IMR-90 (cell line): ENCODE data around the gene NR1I3. TPM values are rescaled to one million over a fixed set of nuclear protein-coding genes. Genes with fewer than 3 reads are reported as not detected.

Source experiments
- ATAC-seq: fragments of 200-7000 bp; cut with Tn5 transposase; 2 replicates; pipeline ENCODE4 v1.9.1; 2020; ENCODE audit warnings: low read depth, mild to moderate bottlenecking, moderate library complexity
- BruUV-seq: library from RNA; stranded (reverse); fragments of 400-500 nt; replicated peaks from 2 replicates; lab custom pipeline; 2021; lab: Mats Ljungman, UMichigan
- CTCF ChIA-PET: fragments of 300-600 bp; formaldehyde crosslinking; extraction: SDS; loops from one replicate; lab custom pipeline; 2021; ENCODE audit warnings: antibody characterized with exemption; lab: Yijun Ruan, JAX
- POLR2A ChIA-PET: fragments of 300-600 bp; sonication (Branson Sonifier 250); formaldehyde crosslinking; loops from one replicate; lab custom pipeline; 2022; ENCODE audit warnings: antibody characterized with exemption; ENCODE audit not compliant: unreplicated experiment; lab: Charles Lee
- DNase-seq: peaks from one replicate; pipeline ENCODE4 v3.0.0; 2013
- H2AFZ ChIP-seq: replicated peaks from 2 replicates; pipeline ENCODE3; 2013; ENCODE audit warnings: low read length, mild to moderate bottlenecking; ENCODE audit not compliant: poor library complexity
- H2AK5ac ChIP-seq: 2 replicates; pipeline ENCODE4 v1.6.1; 2013; ENCODE audit warnings: low read depth, low read length, inconsistent platforms
- H2AK9ac ChIP-seq: replicated peaks from 2 replicates; pipeline ENCODE3; 2013; ENCODE audit warnings: mild to moderate bottlenecking, low read depth, low read length, moderate library complexity; ENCODE audit not compliant: poor library complexity
- H2BK120ac ChIP-seq: 2 replicates; pipeline ENCODE4 v1.6.1; 2013; ENCODE audit warnings: low read depth, low read length, inconsistent platforms
- H2BK15ac ChIP-seq: 3 replicates; pipeline ENCODE4 v1.6.1; 2013; ENCODE audit warnings: low read depth, low read length, inconsistent platforms
- H2BK20ac ChIP-seq: 2 replicates; pipeline ENCODE4 v1.6.1; 2013; ENCODE audit warnings: low read depth, mild to moderate bottlenecking, inconsistent platforms, low read length, moderate library complexity
- H2BK5ac ChIP-seq: 2 replicates; pipeline ENCODE4 v1.6.1; 2013; ENCODE audit warnings: mild to moderate bottlenecking, low read depth, low read length, inconsistent platforms; ENCODE audit not compliant: poor library complexity, severe bottlenecking
- H3K14ac ChIP-seq: replicated peaks from 2 replicates; pipeline ENCODE4 v1.6.1; 2013; ENCODE audit warnings: low read depth, low read length, inconsistent platforms
- H3K18ac ChIP-seq: 2 replicates; pipeline ENCODE4 v1.6.1; 2013; ENCODE audit warnings: low read depth, low read length, control low read depth
- H3K23ac ChIP-seq: 2 replicates; pipeline ENCODE4 v1.6.1; 2013; ENCODE audit warnings: low read depth, low read length, inconsistent platforms
- H3K27ac ChIP-seq: 2 replicates; pipeline ENCODE4 v1.5.1; 2013; ENCODE audit warnings: mild to moderate bottlenecking, control low read depth, low read length; ENCODE audit not compliant: insufficient read depth
- H3K27me3 ChIP-seq: 2 replicates; pipeline ENCODE4 v1.6.1; 2013; ENCODE audit warnings: low read length; ENCODE audit not compliant: control insufficient read depth, insufficient read depth
- H3K36me3 ChIP-seq: 2 replicates; pipeline ENCODE4 v1.6.1; 2013; ENCODE audit warnings: low read length, mixed read lengths; ENCODE audit not compliant: control insufficient read depth, insufficient read depth
- H3K4ac ChIP-seq: 2 replicates; pipeline ENCODE4 v1.6.1; 2013; ENCODE audit warnings: low read depth, low read length, inconsistent platforms
- H3K4me1 ChIP-seq: 2 replicates; pipeline ENCODE4 v1.6.1; 2013; ENCODE audit warnings: low read length, mixed read lengths; ENCODE audit not compliant: control insufficient read depth, insufficient read depth
- H3K4me2 ChIP-seq: 2 replicates; pipeline ENCODE4 v1.6.1; 2013; ENCODE audit warnings: low read depth, mild to moderate bottlenecking, control low read depth, low read length, moderate library complexity
- H3K4me3 ChIP-seq: 2 replicates; pipeline ENCODE4 v1.5.1; 2013; ENCODE audit warnings: low read depth, mild to moderate bottlenecking, control low read depth, low read length, moderate library complexity; ENCODE audit not compliant: insufficient read depth
- H3K56ac ChIP-seq: 2 replicates; pipeline ENCODE4 v1.6.1; 2013; ENCODE audit warnings: low read length, inconsistent platforms; ENCODE audit not compliant: insufficient read depth; ENCODE audit errors: extremely low read depth
- H3K79me1 ChIP-seq, 2 experiments: 2 replicates each; pipeline ENCODE4 v1.6.1; 2013; ENCODE audit warnings: low read length in 2 of 2, inconsistent platforms in 1 of 2, low read depth in 1 of 2
- H3K9ac ChIP-seq: 2 replicates; pipeline ENCODE4 v1.6.1; 2013; ENCODE audit warnings: low read depth, low read length, control low read depth
- H3K9me1 ChIP-seq: 2 replicates; pipeline ENCODE4 v1.6.1; 2013; ENCODE audit warnings: low read length, inconsistent platforms; ENCODE audit not compliant: insufficient read depth
- H3K9me3 ChIP-seq: 2 replicates; pipeline ENCODE4 v1.6.1; 2013; ENCODE audit warnings: low read length; ENCODE audit not compliant: control insufficient read depth, insufficient read depth
- H4K20me1 ChIP-seq: 2 replicates; pipeline ENCODE4 v1.6.1; 2013; ENCODE audit warnings: low read length, inconsistent platforms; ENCODE audit not compliant: insufficient read depth
- H4K5ac ChIP-seq: 2 replicates; pipeline ENCODE4 v1.6.1; 2013; ENCODE audit warnings: mild to moderate bottlenecking, low read depth, low read length, control low read depth
- H4K8ac ChIP-seq, 2 experiments: 2 replicates each; pipeline ENCODE4 v1.6.1; 2013; ENCODE audit warnings: low read depth in 2 of 2, low read length in 2 of 2, control low read depth in 1 of 2, inconsistent platforms in 1 of 2
- H4K91ac ChIP-seq: 2 replicates; pipeline ENCODE4 v1.6.1; 2013; ENCODE audit warnings: low read depth, low read length, inconsistent platforms; ENCODE audit not compliant: insufficient read depth
- BHLHE40 ChIP-seq: fragments of 150-350 bp; IDR thresholded peaks from 2 replicates; pipeline ENCODE4 v1.6.1; 2016; ENCODE audit warnings: mild to moderate bottlenecking, low read depth, low read length
- CHD1 ChIP-seq: IDR thresholded peaks from 2 replicates; pipeline ENCODE4 v1.6.1; 2012; ENCODE audit warnings: low read depth, low read length, improper control_type of control experiment
- ELK1 ChIP-seq: fragments of 150-350 bp; IDR thresholded peaks from 2 replicates; pipeline ENCODE4 v1.6.1; 2016; ENCODE audit warnings: low read depth, mild to moderate bottlenecking, low read length, moderate library complexity, borderline replicate concordance
- MAFK ChIP-seq: IDR thresholded peaks from 2 replicates; pipeline ENCODE4 v1.6.1; 2012; ENCODE audit warnings: low read depth, low read length, improper control_type of control experiment
- MAZ ChIP-seq: IDR thresholded peaks from 2 replicates; pipeline ENCODE4 v1.6.1; 2012; ENCODE audit warnings: low read depth, mild to moderate bottlenecking, low read length, improper control_type of control experiment, moderate library complexity, borderline replicate concordance
- MXI1 ChIP-seq: IDR thresholded peaks from 2 replicates; pipeline ENCODE4 v1.6.1; 2012; ENCODE audit warnings: low read depth, mild to moderate bottlenecking, low read length, moderate library complexity, borderline replicate concordance
- NFE2L2 ChIP-seq: fragments of 150-350 bp; IDR thresholded peaks from 2 replicates; pipeline ENCODE4 v1.6.1; 2016; ENCODE audit warnings: low read depth, mild to moderate bottlenecking, low read length
- POLR2A ChIP-seq: IDR thresholded peaks from 2 replicates; pipeline ENCODE4 v1.6.1; 2012; ENCODE audit warnings: mild to moderate bottlenecking, low read depth, low read length
- RAD21 ChIP-seq: IDR thresholded peaks from 2 replicates; pipeline ENCODE4 v1.6.1; 2012; ENCODE audit warnings: low read length, improper control_type of control experiment
- RCOR1 ChIP-seq: IDR thresholded peaks from 2 replicates; pipeline ENCODE4 v1.6.1; 2012; ENCODE audit warnings: mild to moderate bottlenecking, low read length, improper control_type of control experiment; ENCODE audit not compliant: insufficient replicate concordance
- RFX5 ChIP-seq: IDR thresholded peaks from 2 replicates; pipeline ENCODE4 v1.8.0; 2012; ENCODE audit warnings: low read depth, mild to moderate bottlenecking, low read length, moderate library complexity
- SMC3 ChIP-seq: fragments of 150-350 bp; IDR thresholded peaks from 2 replicates; pipeline ENCODE4 v1.6.1; 2016; ENCODE audit warnings: low read depth, mild to moderate bottlenecking, antibody characterized with exemption, low read length, moderate library complexity
- USF2 ChIP-seq: fragments of 150-350 bp; IDR thresholded peaks from 2 replicates; pipeline ENCODE4 v1.6.1; 2017; ENCODE audit warnings: mild to moderate bottlenecking, antibody characterized with exemption, low read length, low read depth
- WGBS, 2 experiments: methylation state at CpG; one replicate each; pipeline versions ENCODE4 v1.1.5 to v1.1.7; 2013; ENCODE audit warnings: missing lambda C conversion rate in 2 of 2; ENCODE audit not compliant: insufficient read length in 1 of 2; ENCODE audit errors: extremely low coverage in 2 of 2; 5-methylcytosine and 5-hydroxymethylcytosine counted together
- dilution Hi-C: fragments of 300-500 bp; cut with HindIII; formaldehyde crosslinking; loops from one replicate; pipeline ENCODE4 v1.14.3; 2018; ENCODE audit warnings: low sequenced_read_pairs; ENCODE audit not compliant: unreplicated experiment
- in situ Hi-C: fragments of 300-500 bp; cut with MboI; formaldehyde crosslinking; loops from 3 replicates; pipeline ENCODE4 v1.14.3; 2019; ENCODE audit warnings: low sequenced_read_pairs, inconsistent platforms, mixed read lengths
- intact Hi-C: fragments of 100-400 bp; cut with micrococcal nuclease; formaldehyde crosslinking; loops from 2 replicates; pipeline ENCODE4 v1.10.0; 2022
- polyA plus RNA-seq, 3 experiments: library from polyadenylated mRNA; depleted of rRNA; stranded (reverse); fragments of >200 nt; gene quantifications; 2 replicates each; pipeline ENCODE4 v1.2.3, GENCODE V29; 2012; ENCODE audit warnings: low replicate concordance in 1 of 3
- total RNA-seq: library from RNA; depleted of rRNA; stranded (reverse); fragments of >200 nt; gene quantifications from 2 replicates; pipeline ENCODE4 v1.2.3, GENCODE V29; 2012

NR1I3 gene
- total and polyA plus RNA-seq, 2 of the 4 experiments (the other 2 are of a cell fraction): not detected

- H2AK5ac ChIP-seq: no peak overlapping the region
- H2BK120ac ChIP-seq: no peak overlapping the region
- no peak overlapping the region for H3K23ac ChIP-seq
- H3K4ac ChIP-seq: no peak overlapping the region
- no peak overlapping the region for H2AK9ac ChIP-seq
- BruUV-seq: no TSS peak
- no peak overlapping the region for H3K4me3 ChIP-seq
- no peak overlapping the region for H3K9ac ChIP-seq
- no peak overlapping the region for H2BK20ac ChIP-seq
- H3K79me1 ChIP-seq: no peaks in the 10 kb centered on the region
- no CpG with 5 or more reads among the region's 3 CpGs for WGBS, 2 experiments
- H2AFZ ChIP-seq: no peak overlapping the region
- no peaks in the 10 kb centered on the region for H3K36me3 ChIP-seq
- CTCF ChIA-PET: interaction anchor here (0.6 kb wide), 1 partner anchor 11 kb away, joined by 3 read pairs; no protein-coding TSS in a partner anchor
- H4K20me1 ChIP-seq: no peaks in the 10 kb centered on the region
- no peak overlapping the region for H3K4me2 ChIP-seq
- POLR2A ChIA-PET: no interaction called here
- H3K56ac ChIP-seq: no peak overlapping the region
- H4K5ac ChIP-seq: no peak overlapping the region
- H3K27ac ChIP-seq: no peak overlapping the region
- H2BK15ac ChIP-seq: no peak overlapping the region
- 0 out of 2 replicates have a peak, but pooled peaks cover 1% of the 10 kb centered on the region for H3K4me1 ChIP-seq
- no peak for ATAC-seq
- no peaks in the 10 kb centered on the region for H3K9me1 ChIP-seq
- intact Hi-C loops (loop anchor here (5.0 kb wide), 1 partner anchor 38 kb away; the partner anchor contains the start of gene NR1I3), dilution Hi-C loops (no loop called here), in situ Hi-C loops (no loop called here)
- H4K8ac ChIP-seq: no peak overlapping the region
- H3K9me3 ChIP-seq: no peaks in the 10 kb centered on the region
- H2BK5ac ChIP-seq: no peak overlapping the region
- H3K18ac ChIP-seq: no peak overlapping the region
- H4K91ac ChIP-seq: no peak overlapping the region
- no peak for DNase-seq
- H3K14ac ChIP-seq: no peak overlapping the region
- H3K27me3 ChIP-seq: peaks cover 16% of the 10 kb centered on the region
- TF ChIP-seq USF2 (no peak), RAD21 (no peak), NFE2L2 (no peak), SMC3 (no peak), MAZ (no peak), POLR2A (no peak), BHLHE40 (no peak), CHD1 (no peak), ELK1 (no peak), MXI1 (no peak), RFX5 (no peak), MAFK (no peak), RCOR1 (no peak)
These were observed 36.9 kb upstream of the NR1I3 start for GRCh38 chr1:161274874-161275273.
